PFSK-1 (cell line): ENCODE results near the gene CACNA1D.

Experiments used
- FOXP2 ChIP-seq: optimal IDR thresholded peaks from 2 replicates; pipeline ENCODE3; 2011; ENCODE audit warnings: borderline replicate concordance, control low read depth, inconsistent platforms; ENCODE audit not compliant: insufficient read depth; ENCODE audit errors: extremely low read length, extremely low read depth
- POLR2AphosphoS5 ChIP-seq: IDR thresholded peaks from 2 replicates; pipeline ENCODE4 v1.6.1; 2012; ENCODE audit warnings: low read depth, mild to moderate bottlenecking, control low read depth, low read length, moderate library complexity
- REST ChIP-seq, 2 experiments: IDR thresholded peaks; 2 replicates each; pipeline versions ENCODE4 v1.6.1 to v1.8.0; 2011 to 2012; ENCODE audit warnings: low read depth in 2 of 2, low read length in 2 of 2, control low read depth in 1 of 2, inconsistent platforms in 1 of 2, mild to moderate bottlenecking in 1 of 2, moderate library complexity in 1 of 2; ENCODE audit not compliant: insufficient read depth in 1 of 2
- SIN3A ChIP-seq: IDR thresholded peaks from 2 replicates; pipeline ENCODE4 v1.6.1; 2012; ENCODE audit warnings: mild to moderate bottlenecking, low read length, moderate library complexity, borderline replicate concordance; ENCODE audit not compliant: insufficient read depth
- TAF1 ChIP-seq: IDR thresholded peaks from 2 replicates; pipeline ENCODE4 v1.6.1; 2012; ENCODE audit warnings: low read length, control low read depth, borderline replicate concordance; ENCODE audit not compliant: insufficient read depth

Gene CACNA1D

GRCh38 chr3:53618936-53619335 lies 124.5 kb downstream of the CACNA1D start:
- no peak for TF ChIP-seq FOXP2
- no peak for TF ChIP-seq POLR2AphosphoS5
- TF ChIP-seq TAF1, result no peak
- no peak for TF ChIP-seq REST (IDR thresholded peaks at IDR 0.05; ENCODE audit: insufficient read depth in 1 of 2, low read depth in 2 of 2, low read length in 2 of 2)
- no peak for TF ChIP-seq SIN3A

- no peak for TF ChIP-seq FOXP2
- TF ChIP-seq POLR2AphosphoS5, result no peak
- no peak for TF ChIP-seq SIN3A
- no peak for TF ChIP-seq REST (IDR thresholded peaks at IDR 0.05; ENCODE audit: insufficient read depth in 1 of 2, low read depth in 2 of 2, low read length in 2 of 2)
- TF ChIP-seq TAF1, result no peak
Measured at GRCh38 chr3:53624061-53624857, 129.8 kb downstream of the CACNA1D start.

- no peak for TF ChIP-seq POLR2AphosphoS5
- TF ChIP-seq REST (IDR thresholded peaks at IDR 0.05; ENCODE audit: insufficient read depth in 1 of 2, low read depth in 2 of 2, low read length in 2 of 2), result no peak
- no peak for TF ChIP-seq FOXP2
- TF ChIP-seq TAF1, result no peak
- no peak for TF ChIP-seq SIN3A
Measured at GRCh38 chr3:53626876-53627275, 132.5 kb downstream of the CACNA1D start.

- TF ChIP-seq TAF1, result no peak
Measured at GRCh38 chr3:53628536-53629401, 134.4 kb downstream of the CACNA1D start.

- TF ChIP-seq POLR2AphosphoS5 (no peak), TAF1 (no peak), REST (IDR thresholded peaks at IDR 0.05; ENCODE audit: insufficient read depth in 1 of 2, low read depth in 2 of 2, low read length in 2 of 2) (no peak)
Measured at GRCh38 chr3:53629402-53629723, 135.0 kb downstream of the CACNA1D start.
